Activated B cell treated with CpG ODN at 0.5 μM for 24 hours (primary cell): ENCODE data around the gene RRM1. TPM values are rescaled to one million over a fixed set of nuclear protein-coding genes. Genes with fewer than 3 reads are reported as not detected.

Source experiments
- ATAC-seq: fragments of 200-7000 bp; cut with Tn5 transposase; one replicate; pipeline ENCODE4 v1.10.0; 2021; ENCODE audit warnings: low read depth, mild to moderate bottlenecking, moderate library complexity
- CTCF ChIA-PET: fragments of 350-600 bp; sonication (Branson Sonifier 250); formaldehyde crosslinking; loops from one replicate; lab custom pipeline; 2021; ENCODE audit warnings: antibody characterized with exemption; lab: Charles Lee
- POLR2A ChIA-PET: fragments of 350-600 bp; sonication (Branson Sonifier 250); formaldehyde crosslinking; loops from one replicate; lab custom pipeline; 2021; ENCODE audit warnings: antibody characterized with exemption; lab: Charles Lee
- DNase-seq: peaks from one replicate; pipeline ENCODE4 v3.0.0; 2022
- H3K27ac Mint-ChIP-seq: one replicate; pipeline ENCODE4 v1.8.0; 2020; ENCODE audit warnings: mixed read lengths
- H3K27me3 Mint-ChIP-seq: one replicate; pipeline ENCODE4 v1.8.0; 2021; ENCODE audit warnings: mixed read lengths
- H3K36me3 Mint-ChIP-seq: one replicate; pipeline ENCODE4 v1.8.0; 2021; ENCODE audit warnings: low read depth, mixed read lengths
- H3K4me1 Mint-ChIP-seq: one replicate; pipeline ENCODE4 v1.8.0; 2021; ENCODE audit warnings: mixed read lengths
- H3K4me3 Mint-ChIP-seq: one replicate; pipeline ENCODE4 v1.8.0; 2020; ENCODE audit warnings: mild to moderate bottlenecking, mixed read lengths
- H3K9me3 Mint-ChIP-seq: one replicate; pipeline ENCODE4 v1.8.0; 2020; ENCODE audit warnings: mixed read lengths
- intact Hi-C: fragments of 100-400 bp; cut with micrococcal nuclease; formaldehyde crosslinking; loops from one replicate; pipeline ENCODE4 v1.15.1; 2024
- total RNA-seq: library from RNA; stranded (reverse); gene quantifications from 2 replicates; pipeline ENCODE4 v1.2.3, GENCODE V29; 2022
- TF ChIP-seq, protein P1 (sequence below): fragments of 200-600 bp; IDR thresholded peaks from one replicate; pipeline ENCODE4 v1.8.0; 2022; ENCODE audit warnings: antibody characterized with exemption, mild to moderate bottlenecking

RRM1 gene
- total RNA-seq, 1 donor from 2014 or later: 34.6 TPM

DNA sequence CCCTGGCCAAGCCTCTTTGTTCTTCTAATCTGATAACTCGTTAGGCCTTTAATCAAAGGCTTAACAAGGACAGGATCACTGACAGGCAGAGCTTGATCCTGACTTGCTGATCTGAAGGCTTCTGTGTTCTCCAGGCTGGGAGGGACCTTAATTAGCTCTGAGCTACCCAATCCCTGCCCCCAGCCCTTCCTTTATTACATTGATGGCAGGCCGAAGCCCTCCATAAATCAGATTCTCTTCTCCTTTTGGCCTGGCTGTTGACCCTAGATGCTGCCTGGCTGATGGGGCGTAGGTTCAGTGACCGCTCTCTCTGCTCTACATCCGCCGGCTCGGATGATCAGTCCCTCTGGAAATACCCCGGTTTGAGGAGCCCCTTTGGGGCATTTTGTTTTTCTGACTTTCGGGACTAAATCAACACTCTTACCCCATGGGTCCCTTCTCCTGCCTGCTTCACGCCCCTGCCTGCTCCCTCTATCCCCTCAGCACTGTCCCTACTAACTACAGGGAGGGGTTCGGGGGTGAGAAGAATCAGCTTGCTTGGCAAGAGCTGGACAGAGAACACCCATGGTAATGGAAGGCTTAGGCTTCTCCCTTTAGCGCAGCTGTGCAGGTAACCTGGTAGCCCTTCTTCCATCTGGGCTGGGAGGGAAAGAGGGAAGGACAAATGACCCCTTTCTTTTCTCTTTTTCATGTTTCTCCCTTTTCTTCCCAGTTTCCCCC, 10.0 kb upstream of the RRM1 start:
- H3K36me3 Mint-ChIP-seq: peaks cover 78% of the 10 kb centered on the region
- no peak overlapping the region for H3K4me3 Mint-ChIP-seq
- intact Hi-C loops: no loop called here
- TF ChIP-seq, protein P1, sequence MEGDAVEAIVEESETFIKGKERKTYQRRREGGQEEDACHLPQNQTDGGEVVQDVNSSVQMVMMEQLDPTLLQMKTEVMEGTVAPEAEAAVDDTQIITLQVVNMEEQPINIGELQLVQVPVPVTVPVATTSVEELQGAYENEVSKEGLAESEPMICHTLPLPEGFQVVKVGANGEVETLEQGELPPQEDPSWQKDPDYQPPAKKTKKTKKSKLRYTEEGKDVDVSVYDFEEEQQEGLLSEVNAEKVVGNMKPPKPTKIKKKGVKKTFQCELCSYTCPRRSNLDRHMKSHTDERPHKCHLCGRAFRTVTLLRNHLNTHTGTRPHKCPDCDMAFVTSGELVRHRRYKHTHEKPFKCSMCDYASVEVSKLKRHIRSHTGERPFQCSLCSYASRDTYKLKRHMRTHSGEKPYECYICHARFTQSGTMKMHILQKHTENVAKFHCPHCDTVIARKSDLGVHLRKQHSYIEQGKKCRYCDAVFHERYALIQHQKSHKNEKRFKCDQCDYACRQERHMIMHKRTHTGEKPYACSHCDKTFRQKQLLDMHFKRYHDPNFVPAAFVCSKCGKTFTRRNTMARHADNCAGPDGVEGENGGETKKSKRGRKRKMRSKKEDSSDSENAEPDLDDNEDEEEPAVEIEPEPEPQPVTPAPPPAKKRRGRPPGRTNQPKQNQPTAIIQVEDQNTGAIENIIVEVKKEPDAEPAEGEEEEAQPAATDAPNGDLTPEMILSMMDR: no peak
- H3K4me1 Mint-ChIP-seq: peaks cover 5% of the 10 kb centered on the region
- no peak overlapping the region for H3K27ac Mint-ChIP-seq
- no peaks in the 10 kb centered on the region for H3K27me3 Mint-ChIP-seq
- H3K9me3 Mint-ChIP-seq: no peaks in the 10 kb centered on the region
- DNase-seq (no peak), ATAC-seq (no peak)
- ChIA-PET CTCF (interaction anchor here (1.2 to 2.4 kb wide), 2 partner anchors 12 to 235 kb away, joined by 5 to 11 read pairs; no protein-coding TSS in a partner anchor), POLR2A (interaction anchor here (1.0 to 1.1 kb wide), 2 partner anchors 230 to 243 kb away, joined by 3 to 4 read pairs; no protein-coding TSS in a partner anchor)

DNA sequence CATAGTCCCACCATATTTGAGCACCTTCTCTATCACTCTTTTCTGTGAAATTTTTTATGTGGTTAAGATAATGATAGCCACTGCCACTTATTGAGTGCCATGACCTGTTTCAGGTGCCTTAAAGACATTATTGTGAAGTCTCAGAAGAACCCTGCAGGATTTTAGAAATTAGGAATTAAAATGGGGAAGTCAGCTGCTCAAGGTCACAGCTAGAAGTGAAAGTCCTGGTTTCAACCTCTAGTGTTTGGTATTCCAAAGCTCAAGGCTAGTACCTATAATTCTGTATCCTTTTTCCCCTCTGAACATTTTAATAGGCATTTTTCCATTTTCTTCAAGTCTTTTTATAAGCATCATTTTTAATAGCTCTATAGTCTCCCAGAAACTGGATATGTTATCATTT, 9.0 kb upstream of the RRM1 start:
- peaks cover 12% of the 10 kb centered on the region for H3K4me1 Mint-ChIP-seq
- no peak overlapping the region for H3K4me3 Mint-ChIP-seq
- no peaks in the 10 kb centered on the region for H3K9me3 Mint-ChIP-seq
- CTCF ChIA-PET: interaction anchor here (1.2 to 2.4 kb wide), 2 partner anchors 13 to 236 kb away, joined by 5 to 11 read pairs; no protein-coding TSS in a partner anchor
- intact Hi-C loops: no loop called here
- TF ChIP-seq, protein P1: no peak
- DNase-seq (no peak), ATAC-seq (no peak)
- peaks cover 83% of the 10 kb centered on the region for H3K36me3 Mint-ChIP-seq
- H3K27me3 Mint-ChIP-seq: no peaks in the 10 kb centered on the region
- POLR2A ChIA-PET: interaction anchor here (1.1 kb wide), 1 partner anchor 231 kb away, joined by 3 read pairs; no protein-coding TSS in a partner anchor
- no peak overlapping the region for H3K27ac Mint-ChIP-seq

- intact Hi-C loops: no loop called here
- POLR2A ChIA-PET: no interaction called here
- CTCF ChIA-PET: interaction anchor here (2.4 kb wide), 1 partner anchor 14 kb away, joined by 11 read pairs; no protein-coding TSS in a partner anchor
- ATAC-seq (no peak), DNase-seq (no peak)
- Mint-ChIP-seq H3K27me3 (no peaks in the 10 kb centered on the region), H3K9me3 (no peaks in the 10 kb centered on the region), H3K27ac (no peak overlapping the region), H3K4me3 (no peak overlapping the region), H3K36me3 (peaks cover 82% of the 10 kb centered on the region), H3K4me1 (peaks cover 12% of the 10 kb centered on the region)
- TF ChIP-seq, protein P1: no peak
These were observed 7.8 kb upstream of the RRM1 start for GRCh38 chr11:4086575-4087353.

DNA sequence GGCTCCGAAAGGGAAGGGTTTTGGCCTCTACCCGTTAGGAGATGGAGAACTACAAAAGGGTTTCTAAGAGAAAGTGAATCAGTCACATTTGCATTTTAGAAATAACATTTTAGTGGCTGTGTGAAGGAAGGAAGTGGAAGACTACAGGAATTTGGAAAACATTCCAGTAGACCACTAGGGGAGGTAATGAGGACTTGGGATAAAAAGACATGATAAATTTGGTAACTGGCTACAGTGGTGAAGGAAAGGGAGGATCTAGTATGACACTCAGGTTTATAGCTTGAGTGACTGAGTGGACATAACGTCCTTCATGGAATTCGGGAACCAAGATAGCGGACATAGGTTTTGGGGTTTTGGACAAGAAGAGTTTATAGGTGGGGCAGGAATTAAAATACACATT, 7.0 kb upstream of the RRM1 start:
- peaks cover 79% of the 10 kb centered on the region for H3K36me3 Mint-ChIP-seq
- H3K27me3 Mint-ChIP-seq: no peaks in the 10 kb centered on the region
- TF ChIP-seq, protein P1: no peak
- H3K9me3 Mint-ChIP-seq: no peaks in the 10 kb centered on the region
- no peak overlapping the region for H3K4me3 Mint-ChIP-seq
- ATAC-seq: no peak
- intact Hi-C loops: no loop called here
- DNase-seq: no peak
- H3K27ac Mint-ChIP-seq: no peak overlapping the region
- POLR2A ChIA-PET: interaction anchor here (1.0 kb wide), 1 partner anchor 248 kb away, joined by 3 read pairs; no protein-coding TSS in a partner anchor
- peaks cover 12% of the 10 kb centered on the region for H3K4me1 Mint-ChIP-seq
- CTCF ChIA-PET: no interaction called here

DNA sequence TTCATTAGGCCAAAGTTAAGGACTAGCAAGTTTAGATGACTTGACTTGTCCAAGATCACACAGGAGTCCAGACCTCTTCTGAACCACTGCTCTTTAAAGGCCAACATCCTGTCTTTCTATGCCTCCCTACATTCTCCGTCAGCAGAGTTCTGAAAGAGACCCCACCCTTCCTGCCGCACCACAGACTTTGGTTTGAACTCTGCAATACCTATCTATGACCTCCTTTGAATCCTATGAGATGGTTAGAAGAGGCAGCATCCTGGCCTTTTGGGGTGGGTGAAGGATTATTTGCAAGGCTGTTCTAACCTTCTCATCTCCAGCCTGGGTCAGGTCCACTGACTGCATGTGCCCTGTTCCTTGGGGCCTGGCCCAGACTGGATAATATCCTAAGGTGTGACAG, 4.3 kb upstream of the RRM1 start:
- intact Hi-C loops: loop anchor here (10.0 kb wide), 1 partner anchor 1035 kb away; the partner anchor contains the start of gene CARS1
- TF ChIP-seq, protein P1: no peak
- ATAC-seq (no peak), DNase-seq (no peak)
- no peak overlapping the region for H3K4me3 Mint-ChIP-seq
- no peak overlapping the region for H3K27ac Mint-ChIP-seq
- peaks cover 26% of the 10 kb centered on the region for H3K4me1 Mint-ChIP-seq
- no peaks in the 10 kb centered on the region for H3K27me3 Mint-ChIP-seq
- POLR2A ChIA-PET: no interaction called here
- peaks cover 62% of the 10 kb centered on the region for H3K36me3 Mint-ChIP-seq
- H3K9me3 Mint-ChIP-seq: no peaks in the 10 kb centered on the region
- CTCF ChIA-PET: no interaction called here
